ENCODE data around the gene TBPL2.

- TF ChIP-seq SUZ12 (IDR thresholded peaks at IDR 0.05), result no peak
- TF ChIP-seq TARDBP (IDR thresholded peaks at IDR 0.05), result no peak
- no peak for TF ChIP-seq ELF4 (IDR thresholded peaks at IDR 0.05)
- TF ChIP-seq FOXK2 (IDR thresholded peaks at IDR 0.05), result no peak
- no peak for TF ChIP-seq LEF1 (IDR thresholded peaks at IDR 0.05; ENCODE audit: borderline replicate concordance)
- no peak for TF ChIP-seq FOXM1 (IDR thresholded peaks at IDR 0.05; ENCODE audit: borderline replicate concordance)
- TF ChIP-seq CTBP1 (IDR thresholded peaks at IDR 0.05; ENCODE audit: borderline replicate concordance), result no peak
- TF ChIP-seq SP1 (IDR thresholded peaks at IDR 0.05), result no peak
- no peak for TF ChIP-seq NFRKB (IDR thresholded peaks at IDR 0.05)
- TF ChIP-seq BHLHE40 (IDR thresholded peaks at IDR 0.05; ENCODE audit: borderline replicate concordance), result no peak
- TF ChIP-seq ZNF384 (IDR thresholded peaks at IDR 0.05), result no peak
- TF ChIP-seq ARNT (IDR thresholded peaks at IDR 0.05), result no peak
These were observed 14.0 kb upstream of the TBPL2 start for GRCh38 chr14:55454264-55455002.

All from HEK293T (cell line).